HG02678 (cell line): ENCODE measurements around the gene ADO.
"Not testable (repeated sequence)": the region's sequence is repeated elsewhere in the genome, so short reads cannot be mapped to it uniquely, and the experiment has no call there.

ENCODE experiments used
- ATAC-seq: cut with Tn5 transposase; IDR thresholded peaks from one replicate; pipeline ENCODE4 v1.9.1; 2021; ENCODE audit warnings: mild to moderate bottlenecking, moderate library complexity; ENCODE audit not compliant: unreplicated experiment

Gene ADO

DNA sequence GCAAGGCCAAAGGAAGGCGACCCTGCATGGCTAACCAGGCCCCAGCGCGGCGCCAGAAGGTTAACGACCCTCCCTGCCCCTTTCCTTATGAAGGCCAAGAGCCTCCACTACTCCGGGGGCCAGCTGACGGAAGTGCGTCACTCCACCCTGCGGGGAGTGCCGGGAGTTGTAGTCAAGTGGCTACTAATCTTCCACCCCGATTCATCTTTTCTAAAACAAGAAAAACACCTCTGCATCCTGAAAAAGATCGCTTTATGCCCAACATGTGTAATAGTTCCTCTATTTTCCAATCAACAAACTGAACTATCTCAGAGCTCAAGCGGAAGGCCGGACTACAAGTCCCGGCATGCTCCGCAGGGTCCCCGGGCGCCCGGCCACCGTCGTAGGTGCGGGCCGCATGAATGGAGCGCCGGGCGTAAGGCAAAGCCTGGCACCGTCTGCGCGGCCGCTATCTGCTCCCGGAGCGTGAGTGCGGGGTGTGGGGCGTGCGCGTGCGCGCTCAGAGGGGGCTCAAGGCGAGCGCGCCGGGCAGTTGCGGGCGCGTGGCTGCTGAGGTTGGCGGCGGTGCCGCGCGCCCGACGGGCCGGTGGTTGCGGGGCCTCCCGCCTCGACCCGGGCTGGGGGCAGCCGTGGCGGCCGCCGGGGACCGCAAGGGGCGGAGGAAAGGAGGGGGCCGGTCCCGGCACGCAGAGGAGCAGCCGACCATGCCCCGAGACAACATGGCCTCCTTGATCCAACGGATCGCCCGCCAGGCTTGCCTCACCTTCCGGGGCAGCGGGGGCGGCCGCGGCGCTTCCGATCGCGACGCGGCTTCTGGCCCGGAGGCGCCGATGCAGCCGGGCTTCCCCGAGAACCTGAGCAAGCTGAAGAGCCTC is at the start of gene ADO:
Gene ADO (plus strand): TSS at position 365 of the 875 bp plus-strand sequence. CDS start 340 bp downstream, at position 705.
- peak; percentile 88 for ATAC-seq

DNA sequence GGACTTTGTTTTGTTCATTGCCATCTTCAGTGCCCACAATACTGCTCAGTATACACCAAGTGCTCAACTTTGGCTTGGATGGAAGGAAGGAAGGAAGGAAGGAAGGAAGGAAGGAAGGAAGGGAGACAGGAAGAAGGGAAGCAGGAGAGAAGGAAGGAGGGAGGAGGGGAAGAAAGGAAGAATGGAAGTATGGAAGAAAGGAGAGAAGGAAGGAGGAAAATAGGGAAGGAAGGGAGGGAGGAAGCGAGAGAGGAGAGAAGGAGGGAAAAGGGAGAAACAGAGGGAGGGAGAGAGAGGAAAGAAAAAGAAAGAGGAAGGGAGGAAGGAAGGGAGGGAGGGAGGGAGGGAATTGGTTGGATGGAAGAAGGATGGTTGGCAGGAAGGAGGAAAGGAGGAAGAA is 49.6 kb upstream of the ADO start:
- no peak for ATAC-seq

DNA sequence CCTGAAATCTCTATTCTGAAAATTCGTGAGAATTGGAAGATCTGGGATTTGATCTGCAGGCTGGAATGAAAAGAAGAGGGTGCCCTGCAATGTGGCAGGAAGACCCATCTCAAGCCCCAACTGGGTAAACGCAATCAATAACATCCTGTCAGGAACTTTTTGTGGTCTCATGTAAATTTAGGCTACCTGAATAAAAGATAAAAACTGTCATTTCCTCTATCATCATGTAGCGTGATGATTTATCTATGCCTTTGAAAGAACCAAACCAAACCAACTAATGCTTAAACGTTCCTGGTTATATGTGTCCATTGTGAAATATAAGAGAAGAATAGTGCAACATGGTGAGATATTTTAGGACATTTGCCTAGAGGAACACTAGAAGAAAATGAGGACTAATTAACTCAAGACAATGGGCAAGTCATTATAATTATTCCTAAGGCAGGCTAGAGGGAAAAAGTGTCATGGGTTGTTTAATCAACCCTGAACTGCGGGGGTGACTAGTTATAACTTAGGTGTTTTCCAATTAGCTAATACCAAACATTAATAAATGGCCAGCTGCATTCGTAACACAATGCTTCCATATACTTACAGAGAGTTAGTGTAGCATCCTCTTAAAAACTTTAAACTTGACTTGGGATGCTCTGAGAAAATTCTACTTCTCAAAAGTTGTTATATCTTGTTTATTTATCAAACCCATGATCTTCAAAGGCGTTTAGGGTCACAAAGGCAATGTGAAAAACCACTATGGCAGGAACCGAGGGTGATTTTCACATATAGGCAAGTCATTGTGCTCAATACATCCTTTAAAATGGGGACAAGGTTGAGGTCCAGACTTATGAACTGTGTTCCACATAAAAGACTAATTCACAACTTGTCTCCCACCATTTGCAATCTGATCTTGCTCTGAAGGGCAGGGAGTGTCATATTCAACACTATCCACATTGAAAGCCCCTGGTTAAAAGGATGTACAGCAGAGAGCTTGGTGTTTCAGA is 48.6 kb upstream of the ADO start:
- no peak for ATAC-seq

DNA sequence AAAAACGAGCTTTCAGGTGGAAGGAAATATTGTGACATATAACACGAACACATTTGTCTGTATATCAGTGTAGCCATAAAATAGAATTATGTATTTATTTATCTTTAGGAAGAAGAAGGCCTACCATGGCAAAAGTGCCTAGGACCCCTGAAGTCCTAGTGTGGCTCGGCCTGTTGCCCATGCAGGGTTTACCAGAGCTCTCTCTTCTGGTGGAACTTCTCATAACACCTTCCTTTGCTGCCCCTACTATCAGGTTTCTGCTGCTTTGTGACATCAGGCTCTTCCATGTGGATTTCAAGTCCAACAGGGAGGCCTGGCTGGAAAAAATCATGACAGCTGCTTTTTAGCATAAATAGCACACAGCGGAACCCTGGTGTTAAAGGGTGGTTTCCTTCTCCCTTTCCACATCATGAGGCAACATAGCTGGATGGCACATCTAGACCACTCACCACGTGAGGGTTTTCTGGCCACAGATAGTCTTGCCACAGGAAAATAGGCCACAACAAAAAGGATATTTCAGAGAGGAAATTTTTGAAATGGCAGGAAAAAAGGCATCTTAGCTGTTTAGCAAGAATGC is 44.8 kb upstream of the ADO start:
- ATAC-seq, result no peak

DNA sequence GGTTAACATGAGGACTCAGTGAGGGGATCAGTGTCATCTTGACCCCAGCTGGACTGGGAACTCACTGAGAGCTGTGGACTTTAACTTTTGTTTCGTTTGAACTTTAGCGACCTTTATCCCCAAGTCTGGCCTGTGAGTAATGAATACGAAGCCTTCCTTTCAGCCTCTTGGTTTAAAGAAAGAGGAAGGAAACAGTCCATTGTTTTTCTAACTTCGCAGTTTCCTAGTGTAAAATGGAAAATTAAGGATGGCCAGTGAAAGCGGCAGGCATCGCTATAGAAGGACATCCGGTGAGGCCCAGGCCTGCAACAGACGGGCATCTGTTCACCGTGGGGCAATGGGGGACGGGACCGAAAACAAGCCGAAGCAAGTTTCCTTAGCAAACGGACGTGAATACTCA is 44.1 kb upstream of the ADO start:
- no peak for ATAC-seq

DNA sequence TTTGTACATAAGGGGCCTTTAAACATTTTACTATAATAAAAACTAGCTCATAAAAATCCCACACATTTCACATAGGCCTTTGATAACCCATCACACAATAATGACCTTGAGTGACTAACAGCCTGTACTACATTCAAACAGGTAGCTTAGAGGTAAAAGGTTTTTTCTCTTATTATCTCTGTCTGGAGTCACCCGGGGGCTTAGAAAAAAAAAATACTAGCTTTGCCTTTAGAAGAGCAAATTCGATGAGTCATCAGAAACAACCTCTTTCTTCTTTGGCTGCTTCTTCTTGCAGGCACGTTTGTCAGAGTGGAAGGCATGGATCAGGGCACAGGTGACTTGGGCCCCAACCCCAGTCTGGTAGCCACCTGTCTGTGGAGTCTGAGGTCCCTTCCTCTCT is 43.4 kb upstream of the ADO start:
- no peak for ATAC-seq

DNA sequence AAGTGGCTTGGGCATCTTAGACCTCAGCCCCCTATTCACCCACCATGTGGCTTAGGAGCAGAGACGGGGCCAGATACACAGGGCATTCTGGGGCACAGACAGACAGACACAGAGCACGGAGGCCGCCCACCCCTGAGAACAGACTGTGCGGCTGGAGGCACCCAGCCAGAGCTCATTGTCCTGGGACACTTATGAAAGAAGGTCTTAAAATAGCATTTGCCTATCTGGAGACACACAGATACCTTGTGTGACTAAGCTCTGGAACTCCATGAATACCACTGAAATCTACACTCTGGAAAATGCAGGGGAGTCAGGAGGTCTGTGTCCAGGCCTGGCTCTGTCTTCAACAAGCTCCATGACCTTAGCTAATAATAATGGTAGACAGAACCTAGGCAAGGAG is 41.4 kb upstream of the ADO start:
- ATAC-seq, result no peak

DNA sequence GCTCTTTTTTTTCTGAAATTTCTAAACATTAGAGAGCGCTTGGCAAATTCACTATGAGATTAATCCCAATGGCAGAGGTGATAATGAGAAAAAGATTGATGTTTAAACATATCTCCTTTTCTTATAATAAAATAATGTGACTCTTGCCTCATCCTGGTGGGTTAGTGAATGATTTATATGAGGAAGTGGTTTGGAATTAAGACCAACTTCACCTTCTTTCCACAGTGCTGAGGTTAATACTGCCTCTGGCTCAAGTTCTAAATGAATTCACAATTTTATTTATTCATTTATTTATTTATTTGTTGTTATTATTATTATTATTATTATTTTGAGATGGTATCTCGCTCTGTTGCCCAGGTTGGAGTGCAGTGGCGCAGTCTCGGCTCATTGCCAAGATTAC is 40.5 kb upstream of the ADO start:
- ATAC-seq, result no peak

DNA sequence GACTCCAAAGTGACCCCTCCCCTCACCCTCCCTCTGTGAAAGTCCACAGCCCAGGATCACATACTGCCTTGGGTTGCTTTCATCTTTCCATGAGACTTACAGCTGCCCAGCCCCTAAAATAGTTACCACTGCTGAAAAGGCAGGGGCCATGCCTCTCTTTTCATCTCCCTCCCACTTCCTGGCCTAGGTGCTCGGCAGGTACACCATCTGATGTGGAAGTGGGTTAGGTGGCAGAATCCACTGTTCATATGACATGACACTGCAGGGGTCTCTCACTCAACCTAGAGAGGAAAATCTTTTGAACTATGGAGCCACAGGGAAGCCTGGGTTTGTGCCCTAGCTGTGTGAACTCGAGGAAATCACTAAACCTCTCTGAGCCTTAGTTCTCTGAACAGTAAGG is 38.8 kb upstream of the ADO start:
- ATAC-seq, result no peak

DNA sequence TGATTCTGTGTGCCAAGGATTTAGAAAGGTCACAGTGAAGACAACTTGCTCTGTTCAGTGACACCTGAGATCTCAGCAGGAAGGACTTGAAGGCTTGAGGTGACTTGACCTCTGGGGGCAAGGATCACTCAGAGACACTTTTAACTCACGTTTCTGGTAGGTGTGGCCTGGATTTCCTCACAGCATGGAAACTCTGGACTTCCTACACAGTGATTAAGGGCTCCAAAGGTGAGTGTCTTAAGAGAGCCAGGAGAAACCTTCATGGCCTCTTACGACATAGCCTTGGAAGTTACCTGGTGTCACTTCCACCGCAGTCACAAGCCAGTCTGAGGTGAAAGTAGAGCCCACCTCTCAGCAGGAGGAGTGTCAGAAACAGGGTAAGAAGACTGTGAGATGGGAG is 38.1 kb upstream of the ADO start:
- ATAC-seq, result no peak

DNA sequence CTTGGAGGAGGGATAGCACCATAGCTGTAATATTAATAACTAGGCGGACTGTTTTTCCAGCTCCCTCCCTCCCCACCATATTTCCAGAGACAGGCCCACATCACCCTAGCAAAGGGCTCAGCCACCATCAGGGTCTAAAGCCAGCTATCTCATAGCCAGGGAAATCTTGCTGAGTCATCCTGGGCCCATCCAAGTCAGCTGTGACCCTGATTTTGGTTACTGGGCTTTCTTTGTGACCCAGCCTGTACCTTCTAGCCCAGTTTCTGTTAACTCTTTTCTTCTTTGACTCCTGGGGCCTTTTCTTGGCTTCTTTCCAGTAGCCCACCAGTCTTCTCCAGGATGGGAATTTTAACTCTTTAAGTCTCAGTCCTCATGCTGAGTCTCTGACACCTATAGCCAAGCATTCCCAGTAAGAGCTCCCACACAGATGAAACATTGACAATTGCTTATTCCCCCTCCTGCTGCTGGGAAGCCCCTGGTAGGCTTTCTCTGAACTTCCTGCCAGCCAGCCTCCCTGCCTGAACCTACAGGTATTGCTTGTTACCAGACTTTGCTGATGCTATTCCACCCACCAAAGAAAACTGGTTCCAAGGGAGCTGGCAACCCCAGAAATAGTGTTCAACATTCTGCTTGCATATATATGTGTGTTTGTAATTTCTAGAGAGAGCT is 34.8 kb upstream of the ADO start:
- ATAC-seq, result peak; percentile 62

DNA sequence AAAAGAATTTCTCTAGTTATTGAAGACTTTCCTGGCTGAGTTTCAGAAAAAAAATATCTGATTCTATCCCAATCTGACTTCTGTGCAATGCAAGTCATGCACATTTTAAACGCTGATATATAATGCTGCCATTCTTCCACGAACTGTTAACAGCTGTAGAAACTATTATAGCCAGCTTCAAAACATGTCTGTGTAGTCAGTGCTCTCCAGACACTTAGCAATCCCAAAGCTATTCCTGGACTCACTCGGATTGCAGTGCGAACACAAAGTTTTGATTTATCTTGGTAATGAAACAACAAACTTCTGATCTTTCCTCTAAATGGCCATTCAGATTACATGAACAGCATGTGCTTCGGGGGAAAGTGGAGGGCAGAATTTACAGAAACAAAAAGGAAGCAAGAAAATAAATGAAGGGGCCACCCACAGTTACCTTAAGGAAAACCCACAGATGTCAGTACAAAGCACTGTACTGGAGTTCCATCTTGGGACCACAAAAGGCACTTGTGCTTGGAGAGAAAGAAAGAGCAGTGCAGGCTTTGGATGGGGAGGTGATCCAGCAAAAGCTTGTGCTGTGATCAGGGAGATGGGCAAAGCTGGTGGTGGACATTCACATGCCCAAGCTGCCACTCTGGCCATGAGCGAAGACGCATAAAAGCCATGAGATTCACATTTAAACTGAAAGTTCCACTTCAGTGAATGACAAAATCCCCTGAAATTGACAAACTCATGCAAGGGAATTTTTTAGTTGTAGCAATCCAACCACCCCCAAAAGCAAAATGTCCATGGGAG is 32.1 kb upstream of the ADO start:
- no peak for ATAC-seq

DNA sequence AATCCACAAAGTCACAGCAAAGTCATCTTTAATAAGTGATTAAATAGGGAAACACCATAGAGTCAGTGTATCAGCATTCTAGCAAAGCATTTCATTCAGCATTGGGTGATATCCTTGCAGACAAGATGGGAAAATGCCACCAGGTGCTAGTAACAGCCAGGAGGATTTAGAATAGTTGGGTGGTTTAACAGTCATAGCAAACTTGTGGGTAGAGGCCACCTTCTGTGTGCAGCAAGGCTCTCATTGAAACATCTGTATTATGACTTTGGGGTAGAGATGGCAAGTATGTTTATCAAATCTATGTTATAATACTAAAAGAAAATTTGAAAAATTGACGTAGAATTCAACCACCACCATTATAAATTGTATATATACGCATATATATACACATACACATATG is 26.4 kb upstream of the ADO start:
- ATAC-seq, result peak; percentile 41

DNA sequence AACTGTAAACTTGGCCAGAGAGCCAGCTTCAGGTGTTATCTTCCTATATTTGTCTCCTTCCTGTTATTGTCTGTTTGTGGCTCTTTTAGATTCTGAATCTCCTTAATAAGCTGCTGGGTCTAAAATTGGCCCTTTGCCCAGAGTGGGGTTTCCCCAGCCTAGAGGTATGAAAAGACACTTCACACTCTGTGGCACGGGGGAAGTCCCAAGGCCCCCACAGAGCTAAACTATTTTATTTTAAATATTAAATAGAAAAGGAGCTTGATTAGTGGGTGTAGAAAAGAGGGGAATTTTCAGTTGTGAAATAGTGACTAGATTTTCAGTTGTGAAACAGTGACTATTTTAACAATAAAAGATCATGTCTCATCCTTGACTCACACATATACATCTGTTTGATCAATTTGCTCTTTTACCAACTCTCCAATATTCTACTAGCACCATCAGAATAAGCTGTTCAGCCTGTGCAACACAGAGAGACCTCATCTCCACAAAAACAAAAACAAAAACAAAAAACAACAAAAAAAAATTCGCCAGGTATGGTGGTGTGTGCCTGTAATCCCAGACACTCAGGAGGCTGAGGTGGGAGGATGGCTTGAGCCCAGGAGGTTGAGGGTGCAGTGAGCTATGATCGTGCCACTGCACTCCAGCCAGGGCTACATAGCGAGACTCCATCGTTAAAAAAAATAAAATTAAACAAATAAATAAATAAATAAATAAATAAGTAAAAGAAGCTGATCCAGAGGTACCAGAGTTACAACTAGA is 24.9 kb upstream of the ADO start:
- peak; percentile 94 for ATAC-seq

DNA sequence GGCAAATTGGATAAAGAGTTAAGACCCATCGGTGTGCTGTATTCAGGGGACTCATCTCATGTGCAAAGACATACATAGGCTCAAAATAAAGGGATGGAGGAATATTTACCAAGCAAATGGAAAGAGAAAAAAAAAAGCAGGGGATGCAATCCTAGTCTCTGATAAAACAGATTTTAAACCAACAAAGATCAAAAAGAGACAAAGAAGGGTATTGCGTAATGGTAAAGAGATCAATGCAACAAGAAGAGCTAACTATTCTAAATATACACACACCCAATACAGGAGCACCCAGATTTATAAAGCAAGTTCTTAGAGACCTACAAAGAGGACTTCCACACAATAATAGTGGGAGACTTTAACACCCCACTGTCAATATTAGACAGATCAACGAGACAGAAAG is 20.0 kb upstream of the ADO start:
- not testable (repeated sequence) for ATAC-seq

DNA sequence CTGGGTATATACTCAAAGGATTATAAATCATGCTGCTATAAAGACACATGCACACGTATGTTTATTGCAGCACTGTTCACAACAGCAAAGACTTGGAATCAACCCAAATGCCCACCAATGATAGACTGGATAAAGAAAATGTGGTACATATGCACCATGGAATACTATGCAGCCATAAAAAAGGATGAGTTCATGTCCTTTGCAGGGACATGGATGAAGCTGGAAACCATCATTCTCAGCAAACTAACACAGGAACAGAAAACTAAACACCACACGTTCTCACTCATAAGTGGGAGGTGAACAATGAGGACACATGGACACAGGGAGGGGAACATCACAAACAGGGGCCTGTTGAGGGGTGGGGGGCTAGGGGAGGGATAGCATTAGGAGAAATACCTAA is 16.2 kb upstream of the ADO start:
- ATAC-seq, result not testable (repeated sequence)

DNA sequence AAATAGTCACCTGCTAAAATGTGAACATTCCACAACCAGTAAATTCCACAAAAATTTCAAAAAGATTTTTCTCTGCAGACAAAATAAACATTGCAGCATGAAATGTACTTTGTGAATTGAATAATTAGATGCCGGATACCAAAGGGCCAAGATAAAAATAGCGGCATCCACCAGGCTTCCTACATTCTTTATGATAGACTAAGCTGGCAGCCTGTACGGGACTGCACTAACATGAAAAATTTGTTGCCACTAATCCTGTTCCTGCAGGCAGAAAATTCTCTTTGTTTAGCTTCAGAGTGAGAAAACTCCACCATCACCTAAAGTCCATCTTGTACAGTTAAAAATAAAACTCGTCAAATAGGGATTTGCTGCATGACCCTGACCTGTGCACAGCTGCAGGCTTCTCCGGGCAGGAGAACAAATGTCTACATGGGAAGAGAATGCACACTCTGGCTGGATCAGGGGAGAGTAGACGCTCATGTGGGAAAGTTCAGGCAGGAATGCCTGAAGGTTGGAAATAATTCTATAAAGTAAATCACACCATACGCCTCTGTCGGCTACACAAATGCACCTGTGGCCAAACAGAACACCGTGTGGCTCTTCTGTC is 15.6 kb upstream of the ADO start:
- no peak for ATAC-seq

DNA sequence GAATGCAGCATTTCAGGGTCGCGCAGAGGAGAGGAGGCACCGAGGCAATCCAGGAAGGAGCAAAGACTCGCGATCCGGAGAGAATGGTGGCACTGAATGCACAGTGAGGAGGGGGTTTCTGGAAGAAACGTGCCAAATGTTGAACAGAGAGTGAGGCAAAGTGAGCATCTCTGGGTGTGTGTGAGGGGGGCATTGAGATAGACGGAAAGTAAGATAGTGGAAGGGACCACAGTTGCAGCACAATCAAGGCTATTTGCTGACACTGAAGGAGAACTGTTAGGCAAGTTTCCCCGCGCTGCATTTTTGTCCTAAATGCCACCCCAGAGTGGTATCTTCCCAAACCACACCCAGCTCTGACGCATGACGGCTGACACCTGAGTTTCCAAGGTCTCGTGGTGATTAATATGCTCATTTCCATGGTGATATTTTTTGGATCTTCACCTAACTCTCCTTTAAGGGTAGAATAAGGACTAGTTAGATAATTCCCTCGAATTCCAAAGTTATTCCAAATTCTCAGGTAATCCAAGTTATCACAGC is 14.4 kb upstream of the ADO start:
- no peak for ATAC-seq

DNA sequence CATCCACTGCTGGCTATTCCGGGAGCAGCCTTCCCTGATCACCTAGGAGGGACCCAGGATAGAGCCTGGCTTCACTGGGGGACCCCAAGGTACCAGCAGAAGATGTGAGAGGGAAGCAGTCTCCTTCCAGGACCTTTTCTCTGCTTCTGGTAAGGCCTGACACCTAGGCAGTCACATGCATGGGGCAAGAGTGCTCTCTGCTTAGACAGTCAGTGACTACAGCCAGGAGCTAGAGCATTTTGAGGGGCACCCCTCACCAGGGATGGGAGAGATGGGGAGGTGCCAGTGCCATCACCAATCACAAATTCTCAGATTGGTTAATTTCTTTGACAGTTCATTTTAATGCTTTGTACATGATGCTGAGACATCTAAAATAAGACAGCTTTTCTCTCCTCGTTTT is 13.9 kb upstream of the ADO start:
- ATAC-seq, result no peak
